Suppressor macrophage (primary cell): ENCODE measurements around the gene GSTO1.
"Not testable (repeated sequence)": the region's sequence is repeated elsewhere in the genome, so short reads cannot be mapped to it uniquely, and the experiment has no call there.

Experiments
- DNase-seq, 4 experiments: peaks; one replicate each; pipeline ENCODE4 v3.0.0-alpha.2; 2020 to 2022
- total RNA-seq, 17 experiments: gene quantifications; one replicate each; lab custom pipeline; 2026; ENCODE audit warnings: mixed read lengths in 6 of 17, inconsistent platforms in 3 of 17; lab: John Stamatoyannopoulos, UW

Gene GSTO1
- total RNA-seq = 163 to 379 (median 294) reads per million in 17 experiments

DNA sequence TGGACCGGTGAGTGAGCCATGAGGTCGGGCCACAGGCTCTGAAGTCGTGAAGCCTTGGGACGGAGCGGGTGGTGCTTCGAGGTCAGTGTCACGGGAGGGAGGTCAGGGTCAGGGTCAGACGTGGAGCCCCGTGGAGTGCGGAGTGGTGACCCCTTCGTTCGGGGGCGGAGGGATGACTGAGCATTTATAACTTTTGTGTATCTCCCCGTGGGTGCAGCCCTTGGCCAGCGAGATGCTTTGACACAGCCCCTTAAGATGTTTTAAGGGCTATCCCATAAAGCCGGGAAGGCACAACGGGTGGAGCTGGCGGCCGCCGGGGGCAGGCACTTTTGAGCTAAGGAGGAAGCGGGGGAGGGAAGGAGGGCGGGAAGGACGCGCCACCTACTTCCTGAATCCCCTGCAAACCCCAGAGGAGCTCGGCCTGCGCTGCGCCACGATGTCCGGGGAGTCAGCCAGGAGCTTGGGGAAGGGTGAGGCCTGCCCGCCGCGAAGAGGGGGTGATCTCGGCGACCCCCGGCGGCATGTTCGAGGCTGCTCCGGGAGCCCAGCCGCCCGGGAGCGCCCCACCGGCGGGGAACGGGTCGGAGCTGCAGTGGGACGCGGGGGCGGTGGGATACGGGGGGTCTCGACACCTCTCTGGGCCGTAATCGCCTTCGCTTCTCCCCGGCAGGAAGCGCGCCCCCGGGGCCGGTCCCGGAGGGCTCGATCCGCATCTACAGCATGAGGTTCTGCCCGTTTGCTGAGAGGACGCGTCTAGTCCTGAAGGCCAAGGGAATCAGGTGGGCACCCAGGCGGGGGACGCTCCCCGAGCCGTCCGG, at the start of gene GSTO1:
GSTO1 (plus strand) TSS at position 400 of the 818 bp plus-strand sequence; CDS start at position 437, 37 bp downstream.
- DNase-seq = peak; percentile 89 to 95 (median 94)

DNA sequence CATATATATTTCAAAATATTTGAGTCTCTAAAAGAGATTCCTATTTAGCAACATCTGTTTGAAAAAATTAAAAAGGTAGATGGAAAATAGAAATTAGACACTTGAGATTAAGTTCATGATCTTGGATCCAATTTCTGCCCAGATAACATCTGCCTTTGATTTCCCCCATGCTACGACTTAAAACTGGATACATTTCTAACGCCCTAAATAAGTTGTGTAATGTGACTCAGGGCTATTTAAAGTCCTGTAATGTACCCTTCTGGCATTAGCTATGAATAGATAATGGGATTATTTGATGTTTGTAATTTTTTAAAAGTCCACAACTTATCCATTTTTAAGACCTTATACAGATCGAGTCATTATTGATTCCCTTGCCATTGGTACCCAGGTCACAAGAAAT, 46.0 kb upstream of the GSTO1 start:
- no peak for DNase-seq

DNA sequence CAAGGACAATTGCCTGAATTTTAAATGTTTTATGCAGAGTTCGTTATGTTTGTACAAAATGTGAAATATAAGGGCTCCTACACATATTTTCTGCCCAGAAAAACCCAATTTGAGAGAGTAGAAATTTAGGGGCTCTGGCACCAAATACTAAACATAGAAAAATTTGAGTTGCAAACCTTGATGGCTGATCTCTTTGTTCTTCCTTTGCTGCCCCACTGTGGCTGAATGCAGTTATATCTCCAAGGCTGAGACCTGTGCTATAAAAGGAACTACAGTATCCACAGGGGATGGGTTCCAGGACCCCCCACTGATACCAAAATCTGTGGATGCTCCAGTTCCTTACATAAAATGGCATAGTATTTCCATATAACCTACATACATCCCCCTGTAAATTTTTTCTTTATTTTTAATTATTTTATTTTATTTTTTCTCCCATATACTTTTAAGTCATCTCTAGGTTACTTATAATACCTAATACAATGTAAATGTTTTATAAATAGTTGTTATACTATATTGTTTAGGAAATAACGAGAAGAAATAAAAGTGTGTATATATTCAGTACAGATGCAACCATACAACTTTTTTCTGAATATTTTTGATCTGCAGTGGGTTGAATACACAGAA, 45.0 kb upstream of the GSTO1 start:
- DNase-seq = peak; percentile 53 to 70 (median 54)

DNA sequence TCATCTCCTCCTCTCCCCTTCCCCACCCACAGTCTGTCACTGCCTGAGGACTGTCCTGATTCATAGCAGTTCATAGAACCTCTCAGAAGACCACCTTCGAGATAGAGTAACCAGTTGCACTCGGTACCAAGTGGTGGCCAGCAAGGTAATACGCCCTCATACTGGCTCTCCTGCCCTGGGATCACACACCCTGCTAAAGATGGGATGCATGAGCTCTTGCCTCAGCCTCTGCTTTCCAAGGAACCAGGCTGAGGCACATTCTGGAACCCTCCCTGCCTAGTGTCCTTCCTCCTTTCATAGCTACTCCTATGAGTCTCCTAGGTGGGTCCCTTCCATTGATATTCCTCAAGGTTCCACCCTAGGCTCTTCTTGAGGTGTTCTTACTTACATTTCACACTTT, 38.1 kb upstream of the GSTO1 start:
- no peak for DNase-seq

DNA sequence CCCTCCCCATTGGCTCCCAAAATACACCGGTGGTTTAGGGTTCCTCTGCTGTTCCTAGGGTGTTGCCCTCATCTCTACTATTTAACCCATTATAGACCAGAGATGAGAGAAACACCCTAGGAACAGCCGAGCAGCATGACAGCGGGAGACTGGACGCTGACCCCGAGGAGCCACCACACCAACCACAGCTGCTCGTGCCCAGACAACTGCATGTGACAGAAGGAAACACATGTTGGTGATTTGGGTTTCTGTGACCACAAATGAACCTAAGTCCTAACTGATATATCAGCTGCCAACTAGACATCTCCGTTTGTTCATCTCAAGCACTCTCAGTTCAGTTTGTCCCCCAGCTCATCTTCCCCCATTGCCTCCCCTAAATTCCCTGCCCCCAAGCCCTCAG, 35.9 kb upstream of the GSTO1 start:
- DNase-seq = peak in 2 of 4 experiments; percentile 15 to 22

DNA sequence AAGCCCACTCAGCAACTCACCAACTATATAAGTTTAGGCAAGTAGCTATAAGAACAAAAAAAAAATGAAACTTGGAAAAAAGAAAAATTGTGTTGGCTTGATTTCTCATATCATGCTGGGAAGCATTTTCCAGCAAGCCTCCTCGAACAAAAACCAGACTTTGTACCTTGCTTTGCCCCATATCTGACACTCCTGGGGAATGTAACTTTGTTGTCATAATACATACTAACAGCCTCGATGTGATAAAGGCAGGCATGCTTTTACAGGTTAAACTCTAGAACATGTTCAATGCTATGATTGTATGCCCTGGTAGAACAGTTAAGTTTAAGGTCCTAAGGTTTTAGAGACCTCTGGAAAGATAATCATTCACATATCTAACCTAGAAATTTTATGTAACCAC, 34.2 kb upstream of the GSTO1 start:
- DNase-seq = no peak

DNA sequence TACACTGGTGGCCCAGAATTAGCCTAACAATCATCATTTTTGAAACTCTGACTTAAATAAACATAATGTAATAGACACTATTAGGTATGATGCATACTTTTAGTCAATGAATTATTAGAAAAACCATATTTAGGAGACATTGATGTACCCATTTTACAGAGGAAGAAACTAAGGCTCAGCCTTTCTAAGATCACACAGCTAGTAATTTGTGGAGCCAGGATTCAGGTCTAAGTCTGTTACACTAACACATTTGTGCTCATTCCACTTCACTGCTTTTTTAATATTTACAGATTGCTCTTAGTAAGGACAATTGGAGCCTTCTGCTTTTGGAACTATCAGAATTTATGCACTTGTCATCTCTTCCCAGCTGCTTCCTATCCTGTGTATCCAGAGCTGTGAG, 31.4 kb upstream of the GSTO1 start:
- no peak for DNase-seq

DNA sequence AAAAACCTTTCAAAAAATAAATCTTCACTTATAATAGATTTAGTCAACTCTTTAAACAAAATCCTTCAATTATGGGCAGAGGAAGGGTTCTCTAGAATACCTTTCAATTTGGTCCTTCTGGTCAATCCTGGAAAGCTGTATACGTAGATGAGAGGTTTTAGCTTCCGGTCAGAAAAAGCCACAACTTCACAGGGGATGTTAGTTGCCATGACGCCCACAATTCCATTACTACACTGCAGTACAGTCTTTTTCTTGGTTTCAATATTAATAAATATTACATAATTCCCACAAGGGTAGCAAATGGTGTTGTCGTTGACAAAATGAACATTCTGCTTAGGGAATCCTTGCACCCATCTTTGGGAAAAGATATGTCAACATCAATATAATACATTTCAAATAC, 24.2 kb upstream of the GSTO1 start:
- no peak for DNase-seq

DNA sequence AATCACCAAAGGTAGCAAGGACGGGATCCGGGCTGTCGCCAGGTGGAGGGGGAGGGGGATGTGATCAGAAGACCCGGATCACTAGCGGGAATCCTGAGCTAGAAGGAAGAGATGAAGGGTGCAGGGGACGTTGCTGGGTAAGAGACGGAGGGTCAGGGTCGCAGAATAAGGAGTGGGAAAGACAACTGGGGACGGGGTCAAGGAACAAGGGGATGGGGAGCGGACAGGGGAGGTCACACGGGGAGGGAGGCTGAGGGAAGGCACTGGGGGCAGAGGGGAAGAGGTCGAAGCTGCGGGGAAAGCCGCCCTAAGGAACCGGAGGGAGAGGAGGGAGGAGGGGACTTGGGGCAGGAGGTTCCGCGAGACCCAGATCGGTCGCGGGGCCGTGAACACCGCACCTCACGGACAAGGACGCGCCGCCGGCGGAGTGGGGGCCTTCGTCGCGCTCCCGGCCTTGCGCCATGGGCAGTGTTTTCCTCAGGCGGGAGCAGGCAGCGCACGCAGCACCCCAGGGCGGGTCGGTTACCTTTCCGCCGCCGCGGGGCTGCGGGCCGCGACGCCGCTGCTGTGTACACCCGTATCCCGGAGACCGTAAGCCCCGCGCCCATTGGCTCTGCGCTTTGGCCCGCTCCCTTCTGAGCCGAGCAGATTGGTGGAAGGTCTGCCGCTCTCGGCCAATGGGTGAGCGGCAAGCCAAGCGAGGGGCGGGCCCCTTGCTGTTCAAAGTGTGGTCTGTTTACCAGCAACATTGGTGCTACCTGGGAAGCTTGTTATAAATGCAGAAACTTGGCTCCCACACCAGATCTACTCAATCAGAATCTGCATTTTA, 22.7 kb upstream of the GSTO1 start, which contains the start of gene CFAP43:
CFAP43 (minus strand) TSS at position 581 of the 829 bp plus-strand sequence; CDS start at position 463, 118 bp downstream.
- DNase-seq = peak; percentile 97 to 99 (median 98)

DNA sequence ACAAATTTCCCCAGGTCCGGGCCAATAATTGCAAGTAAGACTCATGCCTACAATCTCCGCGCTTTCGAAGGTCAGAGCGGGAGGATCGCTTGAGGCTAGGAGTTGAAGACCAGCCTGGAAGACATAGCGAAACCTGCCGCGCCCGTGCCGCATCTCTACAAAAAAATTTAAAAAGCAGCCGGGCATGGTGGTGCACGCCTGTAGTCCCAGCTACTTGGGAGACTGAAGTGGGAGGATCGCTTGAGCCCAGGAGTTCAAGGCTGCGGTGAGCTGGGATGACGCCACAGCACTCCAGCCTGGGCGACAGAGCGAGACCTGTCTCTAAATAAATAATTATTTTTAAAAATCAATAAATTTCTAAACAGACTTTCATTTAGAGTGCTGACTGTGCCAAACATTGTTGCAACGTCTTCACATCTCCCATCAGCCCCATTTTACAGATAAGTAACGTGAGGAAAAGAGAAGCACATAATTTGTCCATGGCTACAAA, 22.0 kb upstream of the GSTO1 start:
- DNase-seq = no peak

DNA sequence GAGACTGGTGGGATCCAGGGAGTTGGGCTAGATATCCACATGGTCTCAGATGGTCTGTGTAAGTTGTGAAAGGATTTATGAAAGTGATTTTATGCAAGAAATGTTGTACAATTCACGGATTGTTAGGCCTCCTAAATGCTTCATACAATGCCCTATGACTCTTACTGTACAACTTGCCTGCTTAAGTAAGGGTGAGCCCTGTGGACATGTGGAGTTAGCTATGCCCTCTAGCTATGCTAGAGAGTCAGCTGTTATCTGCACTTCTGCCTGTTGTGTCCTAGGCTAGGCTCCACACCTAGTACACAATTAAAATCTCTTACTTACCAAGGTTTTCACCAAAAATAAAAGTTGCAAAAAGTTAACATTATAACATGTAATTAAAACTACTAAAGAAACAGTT, 20.9 kb upstream of the GSTO1 start:
- DNase-seq = no peak

DNA sequence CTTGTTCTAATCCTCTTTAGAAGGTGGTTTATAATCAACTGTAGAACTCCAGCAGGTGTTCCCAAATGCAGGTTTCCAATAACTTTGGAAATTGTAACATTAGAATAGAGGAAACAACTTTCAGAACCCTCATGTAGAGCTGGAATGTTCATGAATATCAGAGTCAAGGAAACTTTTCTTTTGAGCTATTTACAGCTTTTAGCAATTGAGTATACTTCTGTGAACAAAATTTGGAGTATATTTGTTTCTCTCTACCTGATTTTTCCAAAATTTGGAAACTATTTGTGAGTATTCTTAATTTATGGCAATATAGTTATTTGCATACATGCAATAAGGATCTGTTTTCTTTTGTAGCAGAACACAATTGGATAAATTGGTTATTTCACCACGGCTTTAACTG, 19.8 kb upstream of the GSTO1 start:
- DNase-seq = no peak

DNA sequence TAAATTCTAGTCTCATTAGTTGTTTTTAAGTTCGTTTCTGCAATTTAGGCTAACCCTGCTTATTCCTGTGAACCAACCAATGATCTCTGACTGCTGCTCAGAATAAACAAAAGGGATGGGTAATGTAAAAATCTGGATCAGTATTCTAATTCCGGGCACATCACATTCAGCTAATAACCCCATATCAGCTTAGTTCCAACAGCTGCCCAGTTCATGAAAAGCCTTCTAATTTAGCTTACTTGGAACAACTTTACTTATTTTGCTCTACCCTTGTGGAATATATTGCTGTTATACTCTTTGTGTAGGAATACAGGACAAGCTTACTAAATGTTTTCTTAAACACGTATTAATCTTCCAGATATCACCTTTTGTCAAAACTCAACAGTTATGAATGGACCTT, 18.9 kb upstream of the GSTO1 start:
- DNase-seq = no peak

DNA sequence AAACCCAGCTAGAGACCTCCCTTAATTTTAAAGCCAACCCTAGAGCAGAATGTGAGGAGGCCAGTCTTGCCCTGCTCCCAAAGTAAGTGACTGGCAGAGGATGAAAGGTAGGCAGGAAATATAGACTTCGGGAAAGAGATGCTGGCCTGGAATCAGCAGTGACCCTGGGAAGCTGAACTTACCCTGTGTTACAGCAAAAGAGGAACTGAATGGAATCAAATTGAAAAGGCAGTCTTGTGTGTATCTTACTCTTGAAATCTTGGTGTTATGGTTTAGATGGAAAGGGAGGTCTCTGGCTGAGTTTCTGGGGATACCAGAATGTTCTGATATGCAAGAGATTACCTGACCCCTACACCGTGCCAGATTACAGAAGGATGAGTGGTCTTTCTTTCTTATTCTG, 14.6 kb upstream of the GSTO1 start:
- peak in 2 of 4 experiments; percentile 22 to 48 for DNase-seq

DNA sequence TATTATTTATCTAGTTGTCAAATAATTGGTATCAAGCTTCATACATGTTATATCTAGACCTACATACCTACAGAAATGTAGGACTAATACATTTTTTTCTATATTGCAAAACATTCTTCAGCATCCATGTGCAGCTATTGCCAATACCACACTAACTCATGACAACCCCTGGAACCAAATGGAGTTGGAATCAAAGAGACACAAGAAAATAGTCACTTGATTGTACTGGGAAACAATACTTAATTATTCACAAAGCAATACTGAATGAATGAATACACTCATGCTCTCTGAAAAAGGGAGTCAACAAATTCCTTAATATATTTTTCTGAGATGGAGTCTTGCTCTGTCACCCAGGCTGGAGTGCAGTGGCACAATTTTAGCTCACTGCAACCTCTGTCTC, 12.1 kb upstream of the GSTO1 start:
- DNase-seq = no peak

DNA sequence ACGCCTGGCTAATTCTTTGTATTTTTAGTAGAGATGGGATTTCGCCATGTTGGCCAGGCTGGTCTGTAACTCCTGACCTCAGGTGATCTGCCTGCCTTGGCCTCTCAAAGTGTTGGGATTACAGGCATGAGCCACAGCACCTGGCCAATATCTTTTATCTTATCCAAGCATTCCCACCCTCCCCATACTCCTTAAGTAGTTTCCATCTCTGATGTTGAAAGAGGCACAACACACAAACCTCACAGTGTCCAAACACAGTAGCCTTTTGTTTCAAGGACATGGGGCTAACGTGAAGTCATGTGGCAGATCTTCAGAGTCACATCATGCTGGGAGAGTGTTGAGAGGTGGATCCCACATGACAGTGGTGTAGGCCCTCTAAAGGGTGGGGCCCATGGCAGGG, 11.7 kb upstream of the GSTO1 start:
- DNase-seq = not testable (repeated sequence)

DNA sequence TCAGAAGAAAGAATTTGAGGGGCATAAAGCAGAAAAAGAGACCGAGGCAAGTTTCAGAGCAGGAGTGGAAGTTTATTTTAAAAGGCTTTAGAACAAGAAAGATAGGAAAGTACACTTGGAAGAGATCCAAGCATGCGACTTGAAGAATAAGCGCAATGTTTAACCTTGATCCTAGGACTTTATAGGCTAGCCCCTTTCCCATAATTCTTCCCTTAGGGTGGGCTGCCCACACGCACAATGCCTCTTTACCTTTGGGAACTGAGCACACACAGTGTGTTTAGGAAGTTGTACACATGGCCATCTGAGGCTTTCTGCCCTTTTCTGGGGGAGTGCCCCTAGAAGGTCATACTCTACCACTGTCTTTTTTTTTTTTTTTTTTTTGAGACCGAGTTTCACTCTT, 11.2 kb upstream of the GSTO1 start:
- no peak for DNase-seq

DNA sequence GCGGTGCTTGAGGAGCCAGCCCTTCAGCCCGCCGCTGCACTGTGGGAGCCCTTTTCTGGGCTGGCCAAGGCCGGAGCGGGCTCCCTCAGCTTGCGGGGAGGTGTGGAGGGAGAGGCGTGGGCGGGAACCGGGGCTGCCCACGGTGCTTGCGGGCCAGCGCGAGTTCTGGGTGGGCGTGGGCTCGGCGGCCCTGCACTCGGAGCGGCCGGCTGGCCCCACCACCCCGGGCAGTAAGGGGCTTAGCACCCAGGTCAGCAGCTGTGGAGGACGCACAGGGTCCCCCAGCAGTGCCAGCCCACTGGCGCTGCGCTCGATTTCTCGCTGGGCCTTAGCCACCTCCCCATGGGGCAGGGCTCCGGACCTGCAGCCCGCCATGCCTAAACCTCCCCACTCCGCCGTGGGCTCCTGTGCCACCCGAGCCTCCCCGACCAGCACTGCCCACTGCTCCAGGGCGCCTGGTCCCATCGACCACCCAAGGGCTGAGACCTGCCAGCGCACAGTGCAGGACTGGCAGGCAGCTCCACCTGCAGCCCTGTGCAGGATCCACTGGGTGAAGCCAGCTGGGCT, 9.5 kb upstream of the GSTO1 start:
- no peak for DNase-seq

DNA sequence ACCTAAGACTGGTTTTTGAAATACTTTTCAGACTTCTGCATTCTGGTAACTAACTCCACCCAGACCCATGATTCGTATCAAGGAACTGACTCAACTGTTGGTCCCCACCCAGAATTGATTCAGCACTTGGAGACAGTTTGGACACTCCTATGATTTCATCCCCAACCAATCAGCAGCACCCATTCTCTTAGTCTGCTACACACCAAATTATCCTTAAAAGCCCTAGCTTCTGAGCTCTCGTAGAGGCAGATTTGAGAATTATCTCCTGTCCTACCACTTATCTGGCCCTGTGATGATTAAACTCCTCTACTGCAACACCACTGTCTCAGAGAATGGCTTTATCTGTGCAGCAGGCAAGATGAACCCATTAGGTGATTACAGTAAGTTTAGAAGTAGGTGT, 7.7 kb upstream of the GSTO1 start:
- DNase-seq = peak; percentile 84 to 97 (median 92)

DNA sequence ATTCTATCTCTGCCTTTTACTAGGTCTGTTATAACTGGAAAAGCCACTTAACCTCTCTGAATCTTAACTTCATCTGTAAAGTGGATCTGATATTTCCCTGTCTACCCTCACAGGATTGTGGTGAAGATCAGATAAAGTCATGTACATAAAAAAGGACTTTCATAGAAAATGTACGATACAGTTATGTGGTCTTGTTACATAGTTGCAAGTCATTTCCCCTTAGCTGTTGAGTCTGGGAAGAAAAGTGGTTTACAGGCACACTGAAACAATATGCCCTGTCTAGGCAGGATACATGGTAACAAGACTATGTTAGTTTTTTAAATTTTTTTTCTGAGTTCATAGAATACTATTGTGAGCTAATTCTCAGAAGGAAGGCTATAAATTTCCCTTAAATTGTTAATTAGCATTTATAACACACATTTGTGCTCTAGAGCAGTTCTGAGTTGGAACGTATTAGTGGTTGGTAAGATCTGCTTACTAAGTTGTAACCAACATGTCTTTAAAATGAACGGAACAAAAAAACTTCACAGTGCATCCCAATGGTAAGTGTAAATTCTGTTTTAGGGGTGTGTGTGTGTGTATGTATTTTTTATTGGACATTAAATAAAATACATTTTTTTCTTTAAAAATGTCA, 7.1 kb upstream of the GSTO1 start:
- peak in 2 of 4 experiments; percentile 46 to 65 for DNase-seq

DNA sequence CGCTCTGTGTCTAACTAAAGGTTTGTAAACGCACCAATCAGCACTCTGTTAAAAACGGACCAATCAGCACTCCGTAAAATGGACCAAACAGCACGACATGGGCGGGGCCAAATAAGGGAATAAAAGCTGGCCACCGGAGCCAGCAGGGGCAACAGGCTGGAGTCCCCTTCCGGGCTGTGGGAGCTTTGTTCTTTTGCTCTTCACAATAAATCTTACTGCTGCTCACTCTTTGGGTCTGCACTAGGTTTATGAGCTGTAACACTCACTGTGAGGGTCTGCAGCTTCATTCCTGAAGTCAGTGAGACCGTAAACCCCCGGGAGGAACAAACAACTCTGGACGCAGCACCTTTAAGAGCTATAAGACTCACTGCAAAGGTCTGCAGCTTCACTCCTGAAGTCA, 5.8 kb upstream of the GSTO1 start:
- DNase-seq = not testable (repeated sequence)

DNA sequence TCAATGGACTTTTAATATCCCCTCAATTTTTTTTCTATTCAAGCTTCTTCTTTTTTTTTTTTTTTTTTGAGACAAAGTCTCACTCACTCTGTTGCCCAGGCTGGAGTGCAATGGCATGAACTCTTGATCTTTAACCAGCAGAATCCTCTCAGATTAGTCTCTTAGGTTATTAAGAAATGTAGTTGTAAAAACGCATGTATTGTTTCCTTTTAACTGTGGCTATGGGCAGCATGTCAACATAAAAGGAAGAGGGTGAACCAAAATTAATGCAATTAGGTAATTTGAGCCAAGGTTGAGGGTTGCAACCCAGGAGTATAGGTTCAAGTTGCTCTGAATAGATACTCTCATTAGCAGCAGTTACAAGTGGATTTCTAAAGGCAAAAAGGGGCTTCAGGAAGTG, 4.3 kb upstream of the GSTO1 start:
- DNase-seq = no peak
